GM19351 (cell line): ENCODE results near the gene GMCL2.
"Not testable (repeated sequence)": the region's sequence is repeated elsewhere in the genome, so short reads cannot be mapped to it uniquely, and the experiment has no call there.

Experiments
- ATAC-seq: cut with Tn5 transposase; IDR thresholded peaks from one replicate; pipeline ENCODE4 v1.9.1; 2021; ENCODE audit warnings: mild to moderate bottlenecking, moderate library complexity; ENCODE audit not compliant: unreplicated experiment

GMCL2 gene

GRCh38 chr5:178207183-178207916, 20.2 kb upstream of the GMCL2 start:
- ATAC-seq: no peak

DNA sequence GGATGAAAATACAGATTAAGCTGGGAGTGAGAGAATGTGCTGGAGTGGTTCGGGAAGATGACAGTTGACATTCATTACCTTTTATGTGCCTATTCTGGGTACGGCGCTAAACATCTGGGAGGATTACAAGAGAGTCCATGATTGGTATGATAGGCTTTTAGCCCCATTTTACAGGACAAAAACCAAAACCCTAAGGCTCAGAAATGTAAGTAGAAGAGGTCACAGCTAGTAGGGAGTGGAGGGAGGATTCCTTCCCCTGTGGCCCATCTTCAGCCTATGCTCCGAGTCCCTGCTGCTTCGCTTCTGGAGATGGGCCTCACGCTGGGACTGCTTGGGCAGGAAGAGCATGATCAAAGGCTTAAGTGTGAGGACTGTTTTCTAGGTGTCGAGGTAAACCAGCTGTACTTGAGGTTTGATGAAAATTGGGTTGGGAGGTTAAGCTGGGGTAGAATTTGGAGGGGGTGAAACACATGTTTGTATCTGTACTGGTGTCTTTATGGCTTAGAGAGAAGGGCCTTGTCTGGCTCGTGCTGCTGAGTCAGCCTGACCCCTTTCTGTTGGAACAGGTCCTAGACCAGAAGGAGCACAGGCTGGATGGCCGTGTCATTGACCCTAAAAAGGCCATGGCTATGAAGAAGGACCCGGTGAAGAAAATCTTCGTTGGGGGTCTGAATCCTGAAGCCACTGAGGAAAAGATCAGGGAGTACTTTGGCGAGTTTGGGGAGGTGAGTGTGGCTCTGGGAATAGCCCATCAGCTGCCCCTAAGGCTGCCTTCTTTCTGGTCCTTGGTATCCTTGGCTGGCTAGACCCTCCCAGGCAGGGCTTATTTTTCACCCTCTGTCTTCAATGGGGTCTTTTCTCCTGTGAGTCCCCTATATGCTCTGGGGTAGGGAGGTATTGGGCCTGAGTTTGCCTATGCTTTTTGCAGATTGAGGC, 19.3 kb upstream of the GMCL2 start:
- no peak for ATAC-seq

DNA sequence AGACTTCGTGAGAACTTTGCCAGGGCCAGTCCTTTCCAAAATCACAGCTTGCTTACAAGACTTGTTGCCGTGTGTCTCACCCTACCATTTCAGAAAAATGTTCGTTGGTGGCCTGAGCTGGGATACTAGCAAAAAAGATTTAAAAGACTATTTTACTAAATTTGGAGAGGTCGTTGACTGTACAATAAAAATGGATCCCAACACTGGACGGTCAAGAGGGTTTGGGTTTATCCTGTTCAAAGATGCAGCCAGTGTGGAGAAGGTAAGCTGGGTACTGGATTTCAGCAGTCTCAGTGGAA, 18.5 kb upstream of the GMCL2 start:
- no peak for ATAC-seq

- ATAC-seq: peak; percentile 54
Observed at GRCh38 chr5:178204935-178205748, 18.0 kb upstream of the GMCL2 start.

- ATAC-seq: peak; percentile 76
Observed at GRCh38 chr5:178204182-178204934, 17.2 kb upstream of the GMCL2 start, which contains the start of gene HNRNPAB. TSS of gene HNRNPAB (plus strand) at chr5:178204533. CDS start at chr5:178204838, 305 bp downstream.

GRCh38 chr5:178203670-178204181, 16.6 kb upstream of the GMCL2 start:
- peak; percentile 4 for ATAC-seq

DNA sequence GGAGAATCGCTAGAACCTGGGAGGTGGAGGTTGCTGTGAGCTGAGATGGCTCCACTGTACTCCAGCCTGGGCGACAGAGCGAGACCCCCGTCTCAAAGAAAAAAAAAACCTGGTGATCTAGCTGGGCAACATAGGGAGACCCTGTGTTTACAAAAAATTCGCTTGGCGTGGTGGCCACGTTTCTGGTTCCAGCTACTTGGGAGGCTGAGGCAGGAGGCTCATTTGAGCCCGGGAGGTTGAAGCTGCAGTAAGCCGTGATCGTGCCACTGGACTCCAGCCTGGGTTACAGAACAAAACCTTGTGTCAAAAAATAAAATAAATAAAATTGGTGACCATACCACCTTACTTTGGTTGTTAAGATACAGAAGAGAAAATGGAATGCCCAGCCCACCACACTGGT, 15.4 kb upstream of the GMCL2 start:
- no peak for ATAC-seq

DNA sequence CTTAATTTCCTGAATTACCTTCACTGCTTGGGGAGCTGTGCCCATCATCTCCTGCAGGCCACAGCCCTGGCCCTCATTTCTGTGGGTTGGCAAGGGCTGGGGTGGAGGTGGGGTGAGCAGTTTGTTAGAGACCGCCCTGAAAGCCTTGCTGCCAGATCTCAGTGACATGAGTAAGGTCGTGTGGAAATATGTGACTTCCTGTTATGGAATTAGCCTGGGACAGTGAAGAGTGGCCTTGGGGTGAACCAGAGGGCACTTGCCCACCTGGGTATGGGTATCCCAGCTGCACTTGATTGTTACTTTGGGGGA, 14.7 kb upstream of the GMCL2 start:
- no peak for ATAC-seq

- no peak for ATAC-seq
Observed at GRCh38 chr5:178201221-178201926, 14.2 kb upstream of the GMCL2 start.

DNA sequence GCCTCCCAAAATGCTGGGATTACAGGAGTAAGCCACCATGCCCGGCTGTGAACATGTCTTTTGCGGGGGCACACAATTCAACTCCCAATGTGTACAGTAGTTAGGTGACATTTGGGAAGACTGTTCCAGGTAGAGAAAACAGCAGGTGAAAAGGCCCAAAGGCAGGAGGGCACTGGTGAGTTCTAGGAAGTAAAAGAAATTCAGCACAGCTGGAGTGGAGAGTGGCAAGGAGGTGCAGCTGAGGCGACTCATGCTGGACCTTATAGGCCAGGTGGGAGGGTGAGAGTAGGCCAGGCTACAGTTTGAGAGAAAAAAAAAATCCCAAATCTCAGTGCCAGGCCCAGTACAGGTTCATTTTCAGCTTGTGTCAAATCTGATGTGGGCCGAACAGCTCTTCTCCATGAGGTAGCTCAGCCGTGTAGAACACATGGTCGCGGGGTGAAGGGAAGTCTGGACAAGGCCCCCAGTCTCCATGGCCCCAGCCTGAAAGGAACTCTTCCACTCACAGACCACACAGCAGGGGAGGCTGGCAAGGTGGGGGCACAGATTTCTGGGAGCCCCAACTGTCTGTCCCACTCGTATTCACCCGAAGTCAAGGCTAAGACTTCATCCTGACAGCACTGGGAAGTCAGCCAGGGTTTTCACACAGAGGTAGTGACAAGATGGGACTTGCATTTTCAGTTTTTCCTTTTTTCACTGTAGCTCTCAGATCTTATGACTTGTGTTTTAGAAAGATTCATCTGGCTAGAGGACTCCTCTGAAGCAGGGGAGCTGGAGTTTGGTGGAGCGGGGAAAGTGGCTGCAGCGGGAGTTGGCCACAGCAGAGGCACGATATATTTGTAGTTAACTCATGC, 12.6 kb upstream of the GMCL2 start:
- ATAC-seq: no peak

DNA sequence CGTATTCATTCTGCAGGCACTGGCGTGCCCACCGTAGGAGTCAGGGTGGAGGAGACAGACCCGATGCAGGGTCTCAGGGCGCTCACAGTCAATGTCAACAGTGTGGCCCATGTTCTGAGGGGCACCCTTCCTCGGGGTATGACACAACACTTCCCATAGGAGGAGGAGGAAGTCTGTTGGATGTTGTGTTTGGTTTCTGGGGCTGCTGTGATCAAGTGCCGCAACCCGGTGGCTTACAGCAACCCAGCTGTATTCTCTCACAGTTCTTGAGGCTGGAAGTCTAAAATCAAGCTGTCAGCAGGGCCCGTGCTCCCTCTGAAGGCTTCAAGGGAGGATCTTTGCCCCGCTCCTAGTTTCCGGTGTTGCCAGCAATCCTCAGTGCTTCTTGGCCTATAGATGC, 11.5 kb upstream of the GMCL2 start:
- no peak for ATAC-seq

GRCh38 chr5:178198151-178198550, 11.0 kb upstream of the GMCL2 start:
- ATAC-seq: not testable (repeated sequence)

GRCh38 chr5:178196986-178197385, 9.8 kb upstream of the GMCL2 start:
- no peak for ATAC-seq

DNA sequence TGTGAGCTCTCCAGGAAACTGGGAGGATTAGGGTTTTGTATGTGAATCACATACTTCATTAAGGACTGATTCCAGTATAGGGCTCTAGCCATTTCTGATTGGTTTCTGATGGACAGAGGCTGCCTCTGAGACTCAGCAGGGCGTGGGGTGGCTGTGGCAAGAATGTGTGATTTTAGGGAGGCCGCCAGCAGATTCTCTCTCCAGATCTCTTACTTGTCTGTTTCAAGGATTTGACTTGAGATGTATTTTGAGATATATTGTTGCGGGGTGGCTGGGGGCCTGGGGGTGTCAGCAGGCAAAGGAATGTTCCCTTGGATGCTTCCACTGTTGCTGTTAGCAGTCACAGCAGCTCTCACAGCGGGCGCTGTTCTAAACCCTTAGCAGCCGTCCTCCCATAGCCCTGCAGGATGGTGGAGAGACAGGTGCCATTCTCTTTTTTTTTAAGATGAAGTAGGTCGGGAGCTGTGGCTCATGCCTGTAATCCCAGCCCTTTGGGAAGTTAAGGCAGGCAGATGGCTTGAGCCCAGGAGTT, 9.2 kb upstream of the GMCL2 start:
- no peak for ATAC-seq

- no peak for ATAC-seq
Observed at GRCh38 chr5:178194026-178194425, 6.9 kb upstream of the GMCL2 start.

DNA sequence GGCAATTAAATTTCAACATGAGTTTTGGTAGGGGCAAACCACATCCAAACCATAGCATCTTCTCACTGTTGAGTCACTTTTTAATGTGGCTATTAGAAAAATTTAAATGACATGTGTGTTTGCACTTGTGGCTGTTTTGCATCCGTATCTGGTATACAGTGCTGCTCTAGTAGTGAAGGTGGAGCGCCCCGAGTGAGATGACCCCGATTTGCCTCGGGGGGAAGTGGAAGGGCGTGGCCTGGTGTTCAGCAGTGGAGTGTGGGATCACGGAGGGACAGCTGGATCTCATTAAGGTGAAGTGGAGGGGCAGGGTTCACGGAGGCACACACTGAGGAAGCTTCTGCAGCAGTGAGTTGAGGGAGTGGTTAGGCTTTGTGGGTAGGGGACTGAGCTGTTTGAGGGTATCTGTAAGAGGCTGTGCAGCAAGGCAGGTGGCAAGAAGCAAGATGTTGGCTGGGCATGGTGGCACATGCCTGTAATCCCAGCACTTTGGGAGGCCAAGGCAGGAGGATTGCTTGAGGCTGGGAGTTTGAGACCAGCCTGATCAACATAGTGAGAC, 6.2 kb upstream of the GMCL2 start:
- no peak for ATAC-seq

DNA sequence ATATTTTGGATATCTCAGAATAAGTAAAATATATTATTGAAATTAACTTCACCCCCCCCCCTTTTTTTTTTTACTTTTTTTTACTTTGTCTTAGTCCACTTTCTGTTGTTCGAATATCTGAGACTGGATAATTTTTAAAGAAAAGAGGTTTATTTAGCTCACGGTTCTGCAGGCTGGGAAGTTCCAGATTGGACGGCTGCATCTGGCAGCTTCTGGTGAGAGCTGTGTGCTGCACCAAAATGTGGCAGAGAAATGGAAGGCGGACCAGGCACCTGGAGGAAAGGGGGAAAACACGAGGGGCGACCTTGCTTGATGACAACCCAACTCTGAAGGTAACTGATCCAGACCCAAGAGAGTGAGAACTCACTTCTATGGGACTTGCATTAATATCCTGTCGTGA, 5.6 kb upstream of the GMCL2 start:
- no peak for ATAC-seq

DNA sequence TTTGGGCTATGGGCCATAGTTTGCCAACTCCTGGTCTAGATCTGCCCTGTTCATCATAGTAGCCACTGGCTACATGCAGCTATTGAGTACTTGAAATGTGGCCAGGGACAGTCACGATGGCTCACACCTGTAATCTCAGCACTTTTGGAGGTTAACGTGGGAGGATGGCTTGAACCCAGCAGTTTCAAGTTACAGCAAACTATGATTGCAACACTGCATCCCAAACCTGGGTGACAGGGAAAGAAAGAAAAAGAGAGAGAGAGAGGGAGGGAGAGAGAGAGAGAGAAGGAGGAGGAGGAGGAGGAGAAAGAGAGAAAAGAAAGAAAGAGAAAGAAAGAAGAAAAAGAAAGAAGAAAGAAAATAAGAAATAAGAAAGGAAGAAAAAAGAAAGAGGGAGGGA, 5.1 kb upstream of the GMCL2 start:
- no peak for ATAC-seq
